22Rv1 (cell line): ENCODE results near the gene PIRT.

Experiments
- H3K27ac ChIP-seq: fragments of 450-650 bp; 2 replicates; pipeline ENCODE4 v1.5.1; 2017
- CTCF ChIP-seq: fragments of 450-650 bp; IDR thresholded peaks from 2 replicates; pipeline ENCODE4 v1.5.1; 2017; ENCODE audit warnings: mild to moderate bottlenecking
- ZFX ChIP-seq: fragments of 450-650 bp; IDR thresholded peaks from 2 replicates; pipeline ENCODE4 v1.6.1; 2017; ENCODE audit warnings: antibody characterized with exemption, borderline replicate concordance

The PIRT gene

GRCh38 chr17:10797476-10798328, 40.2 kb downstream of the PIRT start:
- H3K27ac ChIP-seq: no peak overlapping the region
- TF ChIP-seq CTCF: no peak
- no peak for TF ChIP-seq ZFX

- TF ChIP-seq ZFX (no peak), CTCF (no peak)
Measured at GRCh38 chr17:10793816-10794215, 44.1 kb downstream of the PIRT start.

GRCh38 chr17:10793256-10793655, 44.6 kb downstream of the PIRT start:
- no peak for TF ChIP-seq CTCF
- no peak for TF ChIP-seq ZFX
- H3K27ac ChIP-seq: no peak overlapping the region

More at GRCh38 chr17:10793816-10794215, 44.1 kb downstream of the PIRT start:
- no peak overlapping the region for H3K27ac ChIP-seq

GRCh38 chr17:10792151-10792550, 45.7 kb downstream of the PIRT start:
- no peak overlapping the region for H3K27ac ChIP-seq
- no peak for TF ChIP-seq CTCF
- TF ChIP-seq ZFX: no peak

- TF ChIP-seq CTCF (no peak), ZFX (no peak)
- no peak overlapping the region for H3K27ac ChIP-seq
Measured at GRCh38 chr17:10790491-10791401, 47.1 kb downstream of the PIRT start.

- TF ChIP-seq CTCF (no peak), ZFX (no peak)
- no peak overlapping the region for H3K27ac ChIP-seq
Measured at GRCh38 chr17:10789694-10790271, 48.1 kb downstream of the PIRT start.
